SK-N-SH (cell line): Measurements from ENCODE around the gene SCFD1. TPM values are rescaled to one million over a fixed set of nuclear protein-coding genes. Genes with fewer than 3 reads are reported as not detected.
"Not testable (repeated sequence)": the region's sequence is repeated elsewhere in the genome, so short reads cannot be mapped to it uniquely, and the experiment has no call there.

Source experiments
- CTCF ChIA-PET: fragments of 300-600, 350-600 bp; formaldehyde crosslinking; extraction: SDS; loops from one replicate; lab custom pipeline; 2021; lab: Yijun Ruan, JAX
- POLR2A ChIA-PET: fragments of 350-600 bp; sonication (Branson Sonifier 250); formaldehyde crosslinking; extraction: SDS; loops from one replicate; lab custom pipeline; 2020; ENCODE audit warnings: antibody characterized with exemption, inconsistent platforms; lab: Yijun Ruan, JAX
- DNase-seq: peaks from one replicate; pipeline ENCODE4 v3.0.0; 2012
- H2AFZ ChIP-seq: fragments of 200-600 bp; sonication (generic); 2 replicates; pipeline ENCODE4 v1.8.1; 2016; ENCODE audit warnings: antibody characterized with exemption, mild to moderate bottlenecking, low read depth
- H3F3A ChIP-seq: fragments of 200-600 bp; sonication (generic); replicated peaks from 2 replicates; pipeline ENCODE3; 2016; ENCODE audit warnings: antibody characterized with exemption, mild to moderate bottlenecking; ENCODE audit not compliant: insufficient read depth
- H3K27ac ChIP-seq, 2 experiments: fragments of 200-500 bp in 1 of 2; fragments of 200-600 bp in 1 of 2; sonication (Bioruptor generic) in 1 of 2; sonication (generic), shearing (Covaris generic) in 1 of 2; 2 replicates each; pipeline versions ENCODE4 v1.5.1 to v1.6.1; 2014 to 2016; ENCODE audit warnings: low read depth in 2 of 2, inconsistent platforms in 1 of 2, low read length in 1 of 2, mild to moderate bottlenecking in 1 of 2, mixed read lengths in 1 of 2
- H3K27me3 ChIP-seq: fragments of 200-600 bp; sonication (generic), shearing (Covaris generic); 2 replicates; pipeline ENCODE4 v1.6.1; 2016; ENCODE audit warnings: mixed run types; ENCODE audit not compliant: insufficient read depth
- H3K36me3 ChIP-seq, 2 experiments: fragments of 200-500 bp in 1 of 2; fragments of 200-600 bp in 1 of 2; sonication (Bioruptor generic) in 1 of 2; sonication (generic) in 1 of 2; replicated peaks in 1 of 2; 2 replicates each; pipeline versions ENCODE3 to v1.5.1; 2014 to 2016; ENCODE audit warnings: low read length in 1 of 2, mild to moderate bottlenecking in 1 of 2; ENCODE audit not compliant: insufficient read depth in 2 of 2, control insufficient read depth in 1 of 2
- H3K4me1 ChIP-seq, 2 experiments: fragments of 200-500 bp in 1 of 2; fragments of 200-600 bp in 1 of 2; sonication (Bioruptor generic) in 1 of 2; sonication (generic), shearing (Covaris generic) in 1 of 2; 2 replicates each; pipeline versions ENCODE4 v1.5.1 to v1.6.1; 2014 to 2016; ENCODE audit warnings: low read depth in 1 of 2, low read length in 1 of 2, mixed run types in 1 of 2; ENCODE audit not compliant: insufficient read depth in 2 of 2, control insufficient read depth in 1 of 2
- H3K4me2 ChIP-seq: fragments of 200-600 bp; sonication (generic), shearing (Covaris generic); 2 replicates; pipeline ENCODE4 v1.6.1; 2017; ENCODE audit warnings: mixed run types
- H3K4me3 ChIP-seq, 2 experiments: fragments of 200-500 bp in 1 of 2; fragments of 200-600 bp in 1 of 2; sonication (Bioruptor generic) in 1 of 2; sonication (generic), shearing (Covaris generic) in 1 of 2; 2 replicates each; pipeline versions ENCODE4 v1.5.1 to v1.8.1; 2014 to 2016; ENCODE audit warnings: low read depth in 2 of 2, inconsistent platforms in 1 of 2, low read length in 1 of 2, mild to moderate bottlenecking in 1 of 2, mixed read lengths in 1 of 2, moderate library complexity in 1 of 2
- H3K79me2 ChIP-seq: fragments of 200-600 bp; sonication (generic); 2 replicates; pipeline ENCODE4 v1.8.1; 2017; ENCODE audit warnings: mild to moderate bottlenecking; ENCODE audit not compliant: insufficient read depth
- H3K9ac ChIP-seq: fragments of 200-600 bp; sonication (generic); 2 replicates; pipeline ENCODE4 v1.6.1; 2017; ENCODE audit warnings: mixed run types
- H3K9me2 ChIP-seq: fragments of 200-600 bp; sonication (generic); 2 replicates; pipeline ENCODE4 v1.6.1; 2017; ENCODE audit warnings: mixed run types
- H3K9me3 ChIP-seq: fragments of 200-600 bp; sonication (generic); 2 replicates; pipeline ENCODE4 v1.6.1; 2017; ENCODE audit warnings: mixed run types, mild to moderate bottlenecking, moderate library complexity
- H4K20me1 ChIP-seq: fragments of 200-600 bp; sonication (generic); 2 replicates; pipeline ENCODE4 v1.6.1; 2017; ENCODE audit warnings: mild to moderate bottlenecking, mixed run types; ENCODE audit not compliant: insufficient read depth
- CHD2 ChIP-seq: fragments of 150-350 bp; IDR thresholded peaks from 2 replicates; pipeline ENCODE4 v1.6.1; 2018; ENCODE audit warnings: low read length; ENCODE audit not compliant: partially characterized antibody
- ELF1 ChIP-seq: IDR thresholded peaks from 2 replicates; pipeline ENCODE4 v1.4.0; 2012
- EP300 ChIP-seq, 2 experiments: IDR thresholded peaks; 2 replicates each; pipeline versions ENCODE4 v1.4.0 to v1.6.1; 2012; ENCODE audit warnings: borderline replicate concordance in 1 of 2, low read depth in 1 of 2, low read length in 1 of 2
- FOSL2 ChIP-seq: IDR thresholded peaks from 2 replicates; pipeline ENCODE4 v1.4.0; 2012; ENCODE audit warnings: low read depth, mild to moderate bottlenecking, moderate library complexity, borderline replicate concordance
- GABPA ChIP-seq: IDR thresholded peaks from 2 replicates; pipeline ENCODE4 v1.4.0; 2012; ENCODE audit warnings: low read depth, mild to moderate bottlenecking
- GATA2 ChIP-seq: sonication (generic); formaldehyde crosslinking; IDR thresholded peaks from 2 replicates; pipeline ENCODE4 v1.5.0; 2020; ENCODE audit warnings: mild to moderate bottlenecking, missing genetic modification reagents
- JUND ChIP-seq: IDR thresholded peaks from 2 replicates; pipeline ENCODE4 v1.4.0; 2012
- MXI1 ChIP-seq: IDR thresholded peaks from 2 replicates; pipeline ENCODE4 v1.6.1; 2012; ENCODE audit warnings: mild to moderate bottlenecking, low read depth, low read length, improper control_type of control experiment
- NFIC ChIP-seq: IDR thresholded peaks from 2 replicates; pipeline ENCODE4 v1.4.0; 2012; ENCODE audit warnings: borderline replicate concordance
- NRF1 ChIP-seq: IDR thresholded peaks from 2 replicates; pipeline ENCODE4 v1.6.1; 2012; ENCODE audit warnings: low read depth, mild to moderate bottlenecking, low read length
- PBX3 ChIP-seq: IDR thresholded peaks from 2 replicates; pipeline ENCODE4; 2012
- RAD21 ChIP-seq: IDR thresholded peaks from 2 replicates; pipeline ENCODE4 v1.6.1; 2012; ENCODE audit warnings: mild to moderate bottlenecking, low read length
- RFX5 ChIP-seq: IDR thresholded peaks from 2 replicates; pipeline ENCODE4 v1.6.1; 2012; ENCODE audit warnings: mild to moderate bottlenecking, improper control_type of control experiment, low read length
- RXRA ChIP-seq: IDR thresholded peaks from 2 replicates; pipeline ENCODE4 v1.4.0; 2012; ENCODE audit warnings: low read depth, mild to moderate bottlenecking, borderline replicate concordance
- SIN3A ChIP-seq: IDR thresholded peaks from 2 replicates; pipeline ENCODE4 v1.6.1; 2012; ENCODE audit warnings: low read depth, mild to moderate bottlenecking, low read length, moderate library complexity, borderline replicate concordance
- TAF1 ChIP-seq: IDR thresholded peaks from 2 replicates; pipeline ENCODE4 v1.6.1; 2012; ENCODE audit warnings: low read depth, mild to moderate bottlenecking, low read length, moderate library complexity, borderline replicate concordance
- TCF12 ChIP-seq: IDR thresholded peaks from 2 replicates; pipeline ENCODE4 v1.4.0; 2012
- TEAD4 ChIP-seq: IDR thresholded peaks from 2 replicates; pipeline ENCODE4 v1.4.0; 2012; ENCODE audit warnings: mild to moderate bottlenecking, borderline replicate concordance; ENCODE audit not compliant: insufficient read depth
- YY1 ChIP-seq: IDR thresholded peaks from 2 replicates; pipeline ENCODE4 v1.4.0; 2012; ENCODE audit warnings: low read depth, mild to moderate bottlenecking
- ZBTB33 ChIP-seq: IDR thresholded peaks from 2 replicates; pipeline ENCODE4 v1.4.0; 2012; ENCODE audit warnings: low read depth, borderline replicate concordance
- WGBS: methylation state at CpG from one replicate; pipeline ENCODE4 v1.1.6; 2017; ENCODE audit warnings: low lambda C conversion rate; 5-methylcytosine and 5-hydroxymethylcytosine counted together
- polyA plus RNA-seq, 3 experiments: library from polyadenylated mRNA; depleted of rRNA; stranded (reverse); fragments of >200 nt; gene quantifications; 2 replicates each; pipeline ENCODE4 v1.2.3, GENCODE V29; 2012

SCFD1 gene
- polyA plus RNA-seq, 1 of the 3 experiments (the other 2 are of a cell fraction): 31.4 TPM

- Histone ChIP-seq H3F3A (peaks cover 2% of the 10 kb centered on the region), H3K79me2 (peaks cover 83% of the 10 kb centered on the region), H3K27ac (no peak overlapping the region), H4K20me1 (peaks cover 18% of the 10 kb centered on the region), H3K4me2 (no peak overlapping the region), H3K4me3 (no peak overlapping the region), H3K9me3 (no peaks in the 10 kb centered on the region), H3K9me2 (no peaks in the 10 kb centered on the region), H3K27me3 (no peaks in the 10 kb centered on the region), H2AFZ (no peak overlapping the region), H3K36me3 (peaks cover 11 to 27% of the 10 kb centered on the region in 2 experiments), H3K9ac (no peak overlapping the region), H3K4me1 (peaks cover 4 to 7% of the 10 kb centered on the region in 2 experiments; a peak in 2 of 4 replicates)
- TF ChIP-seq ELF1 (no peak), NFIC (no peak), JUND (no peak), ZBTB33 (no peak), GATA2 (CRISPR knock-in tag) (no peak), SIN3A (no peak), CHD2 (no peak), GABPA (no peak), YY1 (no peak), TCF12 (no peak), NRF1 (no peak), FOSL2 (no peak), RAD21 (no peak), TEAD4 (no peak), RFX5 (no peak), MXI1 (no peak), PBX3 (no peak), EP300 (IDR thresholded peaks at IDR 0.05; ENCODE audit: borderline replicate concordance in 1 of 2, low read depth in 1 of 2, low read length in 1 of 2) (no peak), TAF1 (no peak), RXRA (no peak)
- CTCF ChIA-PET: interaction anchor here (0.7 to 1.3 kb wide), 2 partner anchors 8 to 824 kb away, joined by 3 to 4 read pairs; no protein-coding TSS in a partner anchor
- 91% methylated on average over 3 of the region's 3 CpGs for WGBS
- POLR2A ChIA-PET: no interaction called here
- no peak for DNase-seq
These were observed 3.4 kb downstream of the SCFD1 start for GRCh38 chr14:30625533-30625932.

GRCh38 chr14:30629432-30629831, 7.3 kb downstream of the SCFD1 start:
- H3F3A ChIP-seq, H3K9me3 ChIP-seq, H3K4me3 ChIP-seq, DNase-seq, H3K4me2 ChIP-seq, H2AFZ ChIP-seq, H3K27ac ChIP-seq, H3K4me1 ChIP-seq, CTCF ChIA-PET, H3K27me3 ChIP-seq, H3K9ac ChIP-seq, H3K9me2 ChIP-seq: not testable (repeated sequence)
- H3K79me2 ChIP-seq: peaks cover 88% of the 10 kb centered on the region
- 89% methylated on average over 8 of the region's 8 CpGs for WGBS
- POLR2A ChIA-PET: interaction anchor here (0.6 kb wide), 1 partner anchor 17 kb away, joined by 3 read pairs; no protein-coding TSS in a partner anchor
- H4K20me1 ChIP-seq: peaks cover 18% of the 10 kb centered on the region
- peaks cover 40 to 52% of the 10 kb centered on the region in 2 experiments for H3K36me3 ChIP-seq
